ACHN (cell line): Measurements from ENCODE around the gene CCDC85A.
A peak's percentile ranks its signal among the peaks of the same experiment; 100 is the strongest.

ENCODE experiments used
- DNase-seq: peaks from one replicate; pipeline ENCODE4 v3.0.0-alpha.2; 2015
- in situ Hi-C: cut with HindIII; loops from 2 replicates; pipeline ENCODE4 v1.10.0; 2017; ENCODE audit warnings: low sequenced_read_pairs, low pct_ligation_motif_present, low pct_unique_long_range_greater_than_20kb

CCDC85A gene

GRCh38 chr2:56285224-56285623 is 101.4 kb downstream of the CCDC85A start:
- DNase-seq: no peak
- in situ Hi-C loops: no loop called here

GRCh38 chr2:56286936-56287335 is 103.1 kb downstream of the CCDC85A start:
- DNase-seq: no peak

GRCh38 chr2:56287508-56287907 is 103.7 kb downstream of the CCDC85A start:
- DNase-seq: no peak
- in situ Hi-C loops: no loop called here

More at GRCh38 chr2:56286936-56287335, 103.1 kb downstream of the CCDC85A start:
- in situ Hi-C loops: no loop called here

- DNase-seq: no peak
- in situ Hi-C loops: no loop called here
These were observed 104.2 kb downstream of the CCDC85A start for GRCh38 chr2:56287974-56288373.

- in situ Hi-C loops: no loop called here
These were observed 105.2 kb downstream of the CCDC85A start for GRCh38 chr2:56288838-56289580.

GRCh38 chr2:56291711-56292110 is 107.9 kb downstream of the CCDC85A start:
- no peak for DNase-seq
- in situ Hi-C loops: no loop called here

More at GRCh38 chr2:56288838-56289580, 105.2 kb downstream of the CCDC85A start:
- peak; percentile 16 for DNase-seq

- in situ Hi-C loops: no loop called here
- no peak for DNase-seq
These were observed 109.2 kb downstream of the CCDC85A start for GRCh38 chr2:56292951-56293350.

GRCh38 chr2:56295666-56296065 is 111.9 kb downstream of the CCDC85A start:
- in situ Hi-C loops: no loop called here
- DNase-seq: no peak

GRCh38 chr2:56297671-56298070 is 113.9 kb downstream of the CCDC85A start:
- in situ Hi-C loops: no loop called here
- DNase-seq: no peak

GRCh38 chr2:56299171-56299691 is 115.4 kb downstream of the CCDC85A start:
- in situ Hi-C loops: no loop called here
- no peak for DNase-seq

GRCh38 chr2:56309626-56310170 is 125.9 kb downstream of the CCDC85A start:
- in situ Hi-C loops: no loop called here
- no peak for DNase-seq

GRCh38 chr2:56313500-56313921 is 129.7 kb downstream of the CCDC85A start:
- in situ Hi-C loops: no loop called here

GRCh38 chr2:56314371-56314770 is 130.6 kb downstream of the CCDC85A start:
- DNase-seq: no peak
- in situ Hi-C loops: no loop called here

More at GRCh38 chr2:56313500-56313921, 129.7 kb downstream of the CCDC85A start:
- no peak for DNase-seq

GRCh38 chr2:56314796-56315195 is 131.0 kb downstream of the CCDC85A start:
- in situ Hi-C loops: no loop called here
- DNase-seq: no peak

GRCh38 chr2:56315376-56315775 is 131.6 kb downstream of the CCDC85A start:
- in situ Hi-C loops: no loop called here
- no peak for DNase-seq

- DNase-seq: no peak
- in situ Hi-C loops: no loop called here
These were observed 132.2 kb downstream of the CCDC85A start for GRCh38 chr2:56316011-56316410.

GRCh38 chr2:56318147-56318546 is 134.4 kb downstream of the CCDC85A start:
- in situ Hi-C loops: no loop called here
- no peak for DNase-seq

- no peak for DNase-seq
- in situ Hi-C loops: no loop called here
These were observed 142.0 kb downstream of the CCDC85A start for GRCh38 chr2:56325661-56326345.

- in situ Hi-C loops: no loop called here
- no peak for DNase-seq
These were observed 142.6 kb downstream of the CCDC85A start for GRCh38 chr2:56326346-56326741.
